ENCODE data around the gene SLC35B2.

SLC35B2 gene

DNA sequence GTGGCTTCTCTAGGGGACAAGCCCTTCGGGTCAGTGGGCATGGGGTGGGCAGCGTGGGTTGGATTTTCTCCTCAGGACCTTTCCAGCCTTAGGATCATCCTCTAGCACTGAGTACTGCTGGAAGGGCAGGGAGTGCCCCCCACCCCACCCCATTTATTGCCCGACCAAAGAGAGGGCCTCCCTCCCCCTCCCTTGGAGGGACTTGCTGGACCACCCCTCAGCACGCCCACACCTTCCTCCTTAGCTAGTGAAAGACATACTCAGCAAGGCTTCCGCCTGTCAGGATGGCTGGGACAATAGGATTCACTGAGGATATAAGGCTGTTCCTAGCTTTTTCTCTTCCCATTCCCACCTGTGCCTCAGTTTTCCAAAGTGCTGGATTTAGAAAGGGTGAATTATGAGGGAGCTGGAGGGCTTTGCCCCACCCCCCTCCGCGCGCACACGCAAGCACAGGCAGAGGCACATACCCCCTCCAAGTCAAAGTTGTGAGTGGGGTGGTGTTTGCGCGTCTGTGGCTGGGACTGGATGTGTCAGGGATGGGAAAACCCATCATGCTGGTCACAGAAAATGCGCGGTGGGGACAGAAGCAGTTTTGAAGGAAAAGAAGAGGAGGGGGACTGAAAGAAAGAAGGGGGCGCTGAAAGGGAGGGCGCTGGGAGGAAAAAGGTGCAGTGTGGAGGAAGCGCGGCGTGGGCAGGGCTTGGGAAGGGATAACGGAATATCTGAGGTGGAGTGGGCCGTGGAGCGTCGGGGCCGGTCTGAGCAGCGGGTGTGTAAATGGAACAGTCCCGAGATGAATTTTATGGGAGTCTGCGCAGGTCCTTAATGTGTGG lies 34.6 kb downstream of the SLC35B2 start:
- no peak for DNase-seq (ENCODE audit: low read depth in 2 of 2)

- DNase-seq (ENCODE audit: low read depth in 2 of 2): no peak
These were observed 35.4 kb downstream of the SLC35B2 start for GRCh38 chr6:44221961-44222335.

DNA sequence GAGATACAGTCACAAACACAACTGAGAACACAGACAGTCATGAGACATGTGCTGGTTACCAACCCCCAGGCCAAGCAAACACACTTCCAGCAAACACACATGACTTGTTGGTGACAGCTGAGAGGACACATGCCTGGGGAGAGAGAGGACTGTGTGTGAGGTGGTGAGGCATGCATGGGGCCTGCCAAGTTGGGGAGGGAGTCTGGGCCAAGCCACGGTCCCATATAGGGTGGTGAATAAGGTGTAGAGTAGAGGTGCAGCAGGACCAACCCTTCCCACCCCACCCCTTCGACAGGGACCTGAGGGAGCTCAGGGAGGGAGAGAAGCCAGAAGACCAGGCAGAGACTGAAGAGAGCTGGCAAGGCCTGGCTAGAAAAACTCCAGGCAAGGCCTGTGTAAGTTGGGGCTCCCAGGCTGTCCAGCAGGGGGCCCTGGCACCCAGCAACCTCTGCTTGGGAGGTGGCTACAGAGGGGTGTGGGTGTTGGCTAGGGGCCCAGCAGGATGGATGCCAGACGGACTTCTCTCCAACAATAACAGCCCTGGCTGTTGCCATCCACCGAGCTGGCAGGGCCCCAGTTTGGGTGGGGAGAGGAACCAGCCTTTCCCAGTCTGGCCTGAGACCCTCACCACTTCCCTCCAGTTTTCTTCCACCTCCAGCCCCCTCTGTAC lies 35.9 kb downstream of the SLC35B2 start:
- peak; percentile 64 to 67 for DNase-seq (ENCODE audit: low read depth in 2 of 2)

- DNase-seq (ENCODE audit: low read depth in 2 of 2): no peak
These were observed 36.4 kb downstream of the SLC35B2 start for GRCh38 chr6:44220913-44221290.

DNA sequence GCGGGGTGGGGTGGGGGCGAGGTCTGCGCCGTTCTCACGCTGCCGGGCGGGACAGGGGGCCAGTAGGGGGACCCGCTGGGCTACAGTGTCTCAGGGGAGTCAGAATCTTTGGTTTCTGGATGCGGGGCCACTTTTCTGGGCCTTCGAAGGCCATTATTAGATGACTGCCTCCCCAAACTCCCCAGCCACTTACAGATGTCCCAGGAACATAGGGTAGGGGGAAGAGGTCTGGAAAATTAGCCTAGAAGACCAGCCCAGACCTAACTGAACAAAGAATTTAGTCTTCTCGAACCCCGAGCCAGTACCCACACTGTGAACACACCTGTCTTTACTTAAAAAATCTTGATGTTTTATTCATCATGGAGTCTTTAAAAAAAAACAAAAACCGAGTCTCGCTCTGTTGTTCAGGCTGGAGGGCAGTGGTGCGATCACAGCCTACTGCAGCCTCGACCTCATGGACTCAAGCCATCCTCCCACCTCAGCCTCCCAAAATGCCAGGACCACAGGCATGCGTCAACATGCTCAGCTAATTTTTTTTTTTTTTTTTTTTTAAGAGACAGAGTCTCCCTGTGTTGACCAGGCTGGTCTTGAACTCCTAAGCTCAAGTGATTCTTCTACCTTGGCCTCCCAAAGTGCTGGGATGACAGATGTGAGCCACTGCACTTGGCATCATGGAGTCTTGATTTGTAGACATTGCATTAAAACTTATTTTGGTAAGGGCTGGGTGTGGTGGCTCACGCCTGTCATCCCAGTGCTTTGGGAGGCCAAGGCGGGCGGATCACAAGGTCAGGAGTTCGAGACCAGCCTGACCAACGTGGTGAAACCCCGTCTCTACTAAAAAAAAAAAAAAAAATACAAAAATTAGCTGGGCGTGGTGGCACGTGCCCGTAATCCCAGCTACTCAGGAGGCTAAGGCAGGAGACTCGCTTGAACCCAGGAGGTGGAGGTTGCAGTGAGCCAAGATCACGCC lies 37.2 kb downstream of the SLC35B2 start:
- no peak for DNase-seq (ENCODE audit: low read depth in 2 of 2)

DNA sequence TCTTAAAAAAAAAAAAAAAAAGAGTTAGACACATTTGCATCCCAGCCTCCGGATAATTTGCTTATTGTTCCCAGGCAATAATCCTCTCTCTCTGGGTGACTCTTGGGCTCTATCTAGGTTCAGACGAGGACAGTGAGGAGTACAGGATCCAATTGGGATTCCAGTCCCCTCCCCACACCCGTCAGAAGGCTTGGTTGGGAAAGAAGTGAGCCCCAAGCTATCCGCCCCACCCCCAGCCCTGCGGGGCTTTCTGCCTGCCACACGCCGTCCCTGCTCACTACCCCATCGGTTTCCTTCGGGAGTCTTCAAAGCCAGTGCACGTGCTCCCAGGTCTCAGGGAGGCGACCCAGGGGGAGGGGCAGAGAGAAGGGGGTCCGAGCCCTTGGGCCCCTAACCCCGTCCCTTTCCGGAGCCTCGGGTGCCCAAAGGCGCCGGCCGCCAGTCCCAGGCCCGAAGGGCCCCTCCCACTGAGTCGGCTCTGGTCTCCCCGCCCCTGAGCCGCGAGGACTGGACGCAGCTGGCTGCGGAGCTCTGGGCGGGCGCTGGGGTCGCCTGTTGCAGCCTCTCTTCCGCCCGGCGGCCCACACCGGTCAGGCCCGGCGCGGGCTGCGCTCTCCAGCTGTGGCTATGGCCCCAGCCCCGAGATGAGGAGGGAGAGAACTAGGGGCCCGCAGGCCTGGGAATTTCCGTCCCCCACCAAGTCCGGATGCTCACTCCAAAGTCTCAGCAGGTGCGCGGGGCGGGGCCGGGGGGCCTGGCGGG lies 38.1 kb downstream of the SLC35B2 start:
- DNase-seq (ENCODE audit: low read depth in 2 of 2): no peak

GRCh38 chr6:44217332-44218143 lies 39.8 kb downstream of the SLC35B2 start:
- DNase-seq (ENCODE audit: low read depth in 2 of 2): no peak

GRCh38 chr6:44216677-44217331 lies 40.5 kb downstream of the SLC35B2 start, which contains the start of gene MYMX:
MYMX (plus strand) TSS chr6:44216926; CDS start chr6:44217472, 546 bp downstream.
- no peak for DNase-seq (ENCODE audit: low read depth in 2 of 2)

GRCh38 chr6:44214307-44214706 lies 43.0 kb downstream of the SLC35B2 start:
- DNase-seq (ENCODE audit: low read depth in 2 of 2): no peak

DNA sequence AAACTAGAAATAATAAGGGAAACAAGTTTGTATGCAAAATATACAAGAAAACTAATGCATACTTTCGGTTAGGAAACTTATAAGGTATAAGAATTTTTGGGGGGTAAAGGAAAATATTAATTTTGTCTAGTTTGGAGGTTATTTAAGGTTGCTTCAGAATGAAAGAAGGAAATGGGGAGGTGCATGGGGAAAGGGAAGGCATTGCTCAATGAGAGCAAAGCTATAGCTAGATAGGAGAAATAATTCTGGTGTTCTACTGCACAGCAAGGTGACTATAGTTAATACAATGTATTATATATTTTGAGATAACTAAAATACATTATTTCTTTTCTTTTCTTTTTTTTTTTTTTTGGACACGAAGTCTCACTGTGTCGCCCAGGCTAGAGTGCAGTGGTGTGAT lies 46.0 kb downstream of the SLC35B2 start:
- DNase-seq (ENCODE audit: low read depth in 2 of 2): no peak

DNA sequence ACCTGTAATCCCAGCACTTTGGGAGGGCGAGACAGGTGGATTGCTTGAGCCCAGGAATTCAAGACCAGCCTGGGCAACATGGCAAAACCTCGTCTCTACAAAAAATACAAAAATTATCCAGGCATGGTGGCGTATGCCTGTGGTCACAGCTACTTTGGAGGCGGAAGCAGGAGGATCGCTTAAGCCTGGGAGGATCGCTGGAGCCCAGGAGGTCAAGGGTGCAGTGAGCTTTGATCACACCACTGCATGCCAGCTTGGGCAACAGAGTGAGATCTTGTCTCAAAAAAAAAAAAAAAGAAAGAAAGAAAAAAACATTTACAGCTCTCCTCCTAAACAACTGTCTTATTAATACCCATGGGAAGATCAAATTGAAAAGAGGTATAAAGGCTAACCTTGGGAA lies 49.4 kb downstream of the SLC35B2 start:
- no peak for DNase-seq (ENCODE audit: low read depth in 2 of 2)

All from stimulated activated CD4-positive, alpha-beta T cell treated with anti-CD3 and anti-CD28 coated beads, Interleukin-15, amount 100 ng/mL, for 48 hours (primary cell).